Activated CD8-positive, alpha-beta memory T cell treated with anti-CD3 and anti-CD28 coated beads, Interleukin-2, amount 10 ng/mL, durations not matched to agents 7 days and 5 days (primary cell): ENCODE data around the gene CBLC. TPM values are rescaled to one million over a fixed set of nuclear protein-coding genes. Genes with fewer than 3 reads are reported as not detected.

Experiments used
- ATAC-seq: fragments of 150-1000 bp; cut with Tn5 transposase; one replicate; pipeline ENCODE4 v1.10.0; 2021; ENCODE audit warnings: moderate library complexity
- CTCF ChIA-PET: fragments of 350-600 bp; sonication (Branson Sonifier 250); formaldehyde crosslinking; loops from one replicate; lab custom pipeline; 2021; ENCODE audit warnings: antibody characterized with exemption; lab: Charles Lee
- DNase-seq: peaks from one replicate; pipeline ENCODE4 v3.0.0-alpha.2; 2020
- H3K27ac Mint-ChIP-seq: one replicate; pipeline ENCODE4 v1.8.0; 2021; ENCODE audit warnings: mild to moderate bottlenecking, mixed read lengths
- H3K27me3 Mint-ChIP-seq: one replicate; pipeline ENCODE4 v1.8.0; 2021; ENCODE audit warnings: mixed read lengths
- H3K36me3 Mint-ChIP-seq: one replicate; pipeline ENCODE4 v1.8.0; 2021; ENCODE audit warnings: mild to moderate bottlenecking, mixed read lengths
- H3K4me1 Mint-ChIP-seq: one replicate; pipeline ENCODE4 v1.8.0; 2021; ENCODE audit warnings: mixed read lengths
- H3K4me3 Mint-ChIP-seq: one replicate; pipeline ENCODE4 v1.8.0; 2021; ENCODE audit warnings: mild to moderate bottlenecking, moderate library complexity, mixed read lengths
- H3K9me3 Mint-ChIP-seq: one replicate; pipeline ENCODE4 v1.8.0; 2022; ENCODE audit warnings: low read depth, mixed read lengths
- total RNA-seq, 2 experiments: library from RNA; stranded (reverse); gene quantifications; one replicate each; pipeline ENCODE4 v1.2.3, GENCODE V29; 2021

CBLC gene
- total RNA-seq, 2 experiments from 2014 or later: not detected

DNA sequence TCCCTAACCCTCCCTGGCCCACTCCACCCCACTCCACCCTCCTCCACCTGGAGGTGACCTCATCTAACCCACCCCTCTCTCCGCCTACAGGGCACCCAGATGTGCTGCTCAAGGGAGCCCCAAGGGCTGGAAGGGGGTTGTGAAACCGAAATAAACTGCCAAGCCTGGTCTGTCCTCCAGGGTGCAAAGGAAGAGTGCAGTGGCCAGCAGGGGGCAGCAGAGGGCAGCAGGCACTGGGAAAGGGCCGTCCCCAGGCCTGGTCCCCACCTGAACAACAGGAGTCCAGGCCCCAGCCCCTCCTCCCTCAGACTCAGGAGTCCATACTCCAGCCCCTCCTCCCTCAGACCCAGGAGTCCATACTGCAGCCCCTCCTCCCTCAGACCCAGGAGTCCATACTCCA, 22.8 kb downstream of the CBLC start:
- Mint-ChIP-seq H3K9me3 (no peaks in the 10 kb centered on the region), H3K4me3 (no peak overlapping the region), H3K27ac (no peak overlapping the region), H3K27me3 (peaks cover 3% of the 10 kb centered on the region), H3K4me1 (peaks cover 9% of the 10 kb centered on the region), H3K36me3 (no peaks in the 10 kb centered on the region)
- ATAC-seq: peak; percentile 98
- peak; percentile 90 for DNase-seq
- CTCF ChIA-PET: no interaction called here

DNA sequence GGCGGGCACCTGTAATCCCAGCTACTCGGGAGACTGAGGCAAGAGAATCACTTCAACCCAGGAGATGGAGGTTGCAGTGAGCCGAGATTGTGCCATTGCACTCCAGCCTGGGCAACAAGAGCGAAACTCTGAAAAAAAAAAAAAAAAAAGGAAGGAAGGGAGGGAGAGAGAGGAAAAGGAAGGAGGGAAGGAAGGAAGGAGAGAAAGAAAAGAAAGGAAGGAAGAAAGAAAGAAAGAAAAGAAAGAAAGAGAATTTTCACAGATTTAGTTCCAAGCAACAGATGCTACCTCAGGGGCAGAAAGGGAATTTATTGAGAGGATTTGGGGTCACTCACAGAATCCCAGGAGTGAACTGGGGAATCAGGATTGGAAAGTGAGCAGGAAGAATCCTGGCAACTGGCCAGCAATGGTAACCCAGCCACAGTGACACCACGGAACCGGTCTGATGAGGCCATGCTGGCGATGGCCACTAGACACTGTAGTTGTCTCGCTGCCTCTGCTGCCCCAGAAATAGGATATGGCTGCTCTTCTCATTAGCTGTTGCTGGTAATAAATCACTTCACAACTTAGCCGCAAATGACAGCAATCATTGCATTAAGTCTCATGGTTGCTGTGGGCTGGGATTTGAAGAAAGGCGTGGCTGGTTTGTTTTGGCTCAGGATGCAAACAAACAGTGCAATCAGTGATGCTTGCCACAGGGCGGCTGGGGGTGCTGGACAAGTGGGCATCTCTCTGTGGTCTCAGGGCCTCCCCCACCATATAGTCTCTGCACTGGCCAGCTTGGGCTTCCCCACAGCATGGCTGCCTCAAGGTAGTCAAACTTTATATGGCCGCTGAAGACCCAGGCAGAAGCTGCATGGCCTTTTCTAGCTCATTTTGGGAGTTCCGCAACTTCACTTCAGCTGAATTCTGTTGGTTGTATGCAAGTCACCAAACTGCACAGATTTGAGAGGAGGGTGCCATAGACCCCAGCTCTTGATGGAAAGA, 26.0 kb downstream of the CBLC start:
- no peaks in the 10 kb centered on the region for H3K36me3 Mint-ChIP-seq
- H3K27ac Mint-ChIP-seq: no peak overlapping the region
- H3K4me1 Mint-ChIP-seq: no peaks in the 10 kb centered on the region
- CTCF ChIA-PET: interaction anchor here (0.7 to 1.9 kb wide), 8 partner anchors 19 to 114 kb away, joined by 3 to 7 read pairs (median 3); partner anchors contain the start of gene NECTIN2
- DNase-seq (no peak), ATAC-seq (no peak)
- peaks cover 10% of the 10 kb centered on the region for H3K27me3 Mint-ChIP-seq
- H3K4me3 Mint-ChIP-seq: no peak overlapping the region
- H3K9me3 Mint-ChIP-seq: no peaks in the 10 kb centered on the region

DNA sequence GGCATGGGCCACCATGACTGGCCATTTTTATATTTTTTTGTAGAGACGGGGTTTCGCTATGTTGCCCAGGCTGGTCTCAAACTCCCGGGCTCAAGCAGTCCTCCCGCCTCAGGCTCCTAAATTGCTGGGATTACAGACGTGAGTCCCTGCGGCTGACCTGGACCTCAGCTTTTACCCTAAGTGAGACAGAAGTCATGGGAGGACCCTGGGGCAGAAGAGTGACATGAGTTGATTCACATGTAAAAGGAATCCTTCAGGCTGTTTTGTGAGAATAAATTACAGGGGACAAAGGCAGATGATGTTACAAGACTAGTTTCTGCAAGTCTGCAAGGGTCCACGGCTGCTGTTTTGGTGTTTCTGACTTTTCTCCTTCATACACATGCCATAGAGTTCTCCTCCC, 28.6 kb downstream of the CBLC start:
- CTCF ChIA-PET: interaction anchor here (1.0 kb wide), 1 partner anchor 82 kb away, joined by 4 read pairs; no protein-coding TSS in a partner anchor
- H3K4me1 Mint-ChIP-seq: no peaks in the 10 kb centered on the region
- H3K27me3 Mint-ChIP-seq: peaks cover 16% of the 10 kb centered on the region

GRCh38 chr19:44807162-44807561, 29.5 kb downstream of the CBLC start:
- H3K4me1 Mint-ChIP-seq: no peaks in the 10 kb centered on the region
- no peak overlapping the region for H3K4me3 Mint-ChIP-seq
- H3K27me3 Mint-ChIP-seq: peaks cover 16% of the 10 kb centered on the region
- no peaks in the 10 kb centered on the region for H3K9me3 Mint-ChIP-seq
- no peaks in the 10 kb centered on the region for H3K36me3 Mint-ChIP-seq
- ATAC-seq: no peak
- CTCF ChIA-PET: interaction anchor here (0.7 to 1.6 kb wide), 3 partner anchors 12 to 83 kb away, joined by 3 to 4 read pairs (median 4); partner anchors contain the start of gene NECTIN2
- no peak overlapping the region for H3K27ac Mint-ChIP-seq
- no peak for DNase-seq

More for the DNA sequence above, 28.6 kb downstream of the CBLC start:
- Mint-ChIP-seq H3K9me3 (no peaks in the 10 kb centered on the region), H3K4me3 (no peak overlapping the region), H3K36me3 (no peaks in the 10 kb centered on the region), H3K27ac (no peak overlapping the region)
- ATAC-seq (no peak), DNase-seq (no peak)

GRCh38 chr19:44807652-44808462, 30.2 kb downstream of the CBLC start:
- H3K27me3 Mint-ChIP-seq: peaks cover 16% of the 10 kb centered on the region
- no peaks in the 10 kb centered on the region for H3K36me3 Mint-ChIP-seq
- no peaks in the 10 kb centered on the region for H3K4me1 Mint-ChIP-seq
- CTCF ChIA-PET: interaction anchor here (0.7 to 1.6 kb wide), 3 partner anchors 12 to 151 kb away, joined by 3 to 4 read pairs (median 3); partner anchors contain the start of gene NECTIN2
- ATAC-seq: no peak
- H3K9me3 Mint-ChIP-seq: no peaks in the 10 kb centered on the region
- no peak for DNase-seq
- H3K4me3 Mint-ChIP-seq: no peak overlapping the region
- no peak overlapping the region for H3K27ac Mint-ChIP-seq

DNA sequence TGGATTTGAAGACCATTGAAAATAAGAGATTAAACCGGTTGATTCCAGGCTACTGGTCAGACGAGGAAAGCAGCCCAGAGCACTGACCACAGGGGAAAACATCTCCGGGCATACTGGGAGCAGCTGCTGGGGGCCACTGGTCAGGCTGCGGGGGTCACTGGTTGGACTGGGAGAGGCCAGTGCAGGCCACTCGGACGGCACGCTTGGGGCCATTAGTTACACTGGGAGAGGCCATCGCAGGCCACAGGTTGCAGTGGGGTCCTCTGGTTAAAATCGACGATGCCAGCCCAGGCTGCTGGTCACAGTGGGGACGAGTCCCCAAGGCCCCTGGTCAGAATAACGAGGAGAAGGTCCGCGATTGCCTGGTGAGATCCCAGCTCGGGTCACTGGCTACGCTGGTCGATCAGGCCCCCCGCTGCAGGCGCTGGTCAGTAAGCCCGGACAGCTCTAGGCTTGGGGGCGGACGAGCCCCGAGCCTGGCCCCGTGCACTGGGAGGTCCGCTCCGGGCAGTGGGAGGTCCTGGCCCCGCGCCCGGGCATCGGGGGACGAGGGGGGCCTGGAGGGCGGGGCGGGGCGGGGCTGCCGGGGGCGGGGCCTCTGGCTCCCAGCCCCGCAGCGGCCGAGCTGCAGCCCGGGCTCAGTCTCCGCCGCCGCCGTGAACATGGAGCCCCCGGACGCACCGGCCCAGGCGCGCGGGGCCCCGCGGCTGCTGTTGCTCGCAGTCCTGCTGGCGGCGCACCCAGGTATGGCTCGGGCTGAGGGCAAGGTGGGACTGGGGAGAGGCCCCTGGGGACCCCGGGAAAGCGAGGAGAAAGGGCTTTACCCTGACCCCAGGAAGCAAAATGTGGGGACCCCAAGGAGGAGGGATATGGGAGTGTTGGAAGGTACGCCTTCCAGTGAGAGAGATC, 31.0 kb downstream of the CBLC start, which contains the start of gene BCAM:
Gene BCAM (plus strand): TSS at position 641 of the 909 bp plus-strand sequence. CDS start 22 bp downstream, at position 663.
- peaks cover 16% of the 10 kb centered on the region for H3K27me3 Mint-ChIP-seq
- CTCF ChIA-PET: interaction anchor here (0.9 to 1.6 kb wide), 2 partner anchors 38 to 152 kb away, joined by 3 read pairs; partner anchors contain the start of gene NECTIN2
- no peaks in the 10 kb centered on the region for H3K9me3 Mint-ChIP-seq
- DNase-seq (no peak), ATAC-seq (no peak)
- no peaks in the 10 kb centered on the region for H3K36me3 Mint-ChIP-seq
- no peaks in the 10 kb centered on the region for H3K4me1 Mint-ChIP-seq
- no peak within 1 kb of the TSS for H3K27ac Mint-ChIP-seq
- no peak within 1 kb of the TSS for H3K4me3 Mint-ChIP-seq

DNA sequence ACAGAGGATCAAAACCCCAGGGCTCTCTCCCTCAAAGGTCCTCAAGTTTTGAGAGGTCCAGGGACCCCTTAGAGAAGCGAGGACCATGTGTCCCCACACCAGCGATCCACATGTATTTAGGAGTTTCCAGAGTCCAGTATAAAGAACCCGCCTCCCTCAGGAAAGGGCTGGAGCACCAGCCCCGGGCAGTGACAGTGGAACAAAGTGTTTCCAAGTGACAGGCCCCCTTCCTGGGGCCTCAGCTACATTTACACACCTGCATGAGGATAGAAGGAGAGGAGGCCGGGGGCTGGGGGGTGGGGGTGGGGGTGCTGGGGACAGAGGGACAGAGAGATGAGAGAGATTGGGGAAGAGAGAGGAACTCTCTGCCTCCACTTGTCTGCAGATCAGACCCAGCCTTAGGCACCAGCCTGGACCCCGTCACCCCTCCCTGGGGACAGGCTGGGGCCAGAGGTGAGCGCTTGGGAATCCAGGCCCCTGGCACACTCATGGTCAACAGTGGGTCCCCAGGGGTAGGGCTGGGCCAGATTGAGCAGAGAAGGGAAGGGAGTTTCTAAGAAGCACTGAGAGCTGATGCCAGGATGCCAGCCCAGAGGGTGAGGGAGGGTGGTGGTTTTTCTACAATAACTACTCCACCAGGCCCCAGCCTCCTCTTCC, 32.0 kb downstream of the CBLC start:
- ATAC-seq: no peak
- DNase-seq: no peak
- Mint-ChIP-seq H3K4me3 (no peak overlapping the region), H3K36me3 (no peaks in the 10 kb centered on the region), H3K27ac (no peak overlapping the region), H3K9me3 (no peaks in the 10 kb centered on the region), H3K4me1 (no peaks in the 10 kb centered on the region), H3K27me3 (peaks cover 16% of the 10 kb centered on the region)
- CTCF ChIA-PET: no interaction called here

GRCh38 chr19:44810234-44811121, 32.8 kb downstream of the CBLC start:
- Mint-ChIP-seq H3K4me3 (no peak overlapping the region), H3K27me3 (peaks cover 13% of the 10 kb centered on the region), H3K9me3 (no peaks in the 10 kb centered on the region), H3K27ac (no peak overlapping the region), H3K36me3 (no peaks in the 10 kb centered on the region), H3K4me1 (no peaks in the 10 kb centered on the region)
- CTCF ChIA-PET: interaction anchor here (0.6 to 1.4 kb wide), 2 partner anchors 20 to 87 kb away, joined by 3 read pairs; no protein-coding TSS in a partner anchor
- DNase-seq: no peak
- ATAC-seq: no peak

DNA sequence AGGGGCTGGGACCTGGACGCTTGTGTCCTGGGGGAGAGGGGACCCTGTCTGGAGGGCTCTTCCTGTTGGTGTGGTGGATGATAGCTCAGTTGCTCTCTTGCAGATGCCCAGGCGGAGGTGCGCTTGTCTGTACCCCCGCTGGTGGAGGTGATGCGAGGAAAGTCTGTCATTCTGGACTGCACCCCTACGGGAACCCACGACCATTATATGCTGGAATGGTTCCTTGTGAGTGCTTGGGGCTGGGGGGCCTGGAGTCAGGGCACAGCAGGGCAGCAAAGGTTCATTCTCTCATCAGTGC, 33.4 kb downstream of the CBLC start:
- Mint-ChIP-seq H3K4me3 (no peak overlapping the region), H3K9me3 (no peaks in the 10 kb centered on the region), H3K4me1 (no peaks in the 10 kb centered on the region), H3K27ac (no peak overlapping the region), H3K36me3 (no peaks in the 10 kb centered on the region), H3K27me3 (peaks cover 13% of the 10 kb centered on the region)
- no peak for ATAC-seq
- no peak for DNase-seq
- CTCF ChIA-PET: interaction anchor here (0.6 to 1.4 kb wide), 2 partner anchors 20 to 87 kb away, joined by 3 read pairs; no protein-coding TSS in a partner anchor

GRCh38 chr19:44812142-44812718, 34.5 kb downstream of the CBLC start:
- Mint-ChIP-seq H3K4me1 (no peaks in the 10 kb centered on the region), H3K27ac (no peak overlapping the region), H3K36me3 (no peaks in the 10 kb centered on the region), H3K4me3 (no peak overlapping the region), H3K27me3 (peaks cover 13% of the 10 kb centered on the region), H3K9me3 (no peaks in the 10 kb centered on the region)
- ATAC-seq: no peak
- CTCF ChIA-PET: no interaction called here
- no peak for DNase-seq
